NB4 (cell line): ENCODE results near the gene SHF.

ENCODE experiments used
- DNase-seq: peaks from one replicate; pipeline ENCODE4 v3.0.0; 2010; ENCODE audit warnings: low read depth
- H3K4me3 ChIP-seq: one replicate; pipeline ENCODE4 v1.5.1; 2011; ENCODE audit warnings: mild to moderate bottlenecking, low read depth, low read length, moderate library complexity
- MYC ChIP-seq: IDR thresholded peaks from 2 replicates; pipeline ENCODE4 v1.6.1; 2011; ENCODE audit warnings: low read depth, low read length
- POLR2A ChIP-seq: IDR thresholded peaks from 2 replicates; pipeline ENCODE4 v1.6.1; 2011; ENCODE audit warnings: mild to moderate bottlenecking; ENCODE audit not compliant: insufficient read length; ENCODE audit errors: extremely low read depth
- TF ChIP-seq, protein P1 (sequence below): IDR thresholded peaks from one replicate; pipeline ENCODE4 v1.5.1; 2012; ENCODE audit warnings: low read depth, low read length
- TF ChIP-seq, protein P2 (sequence below): IDR thresholded peaks from 2 replicates; pipeline ENCODE4 v1.6.1; 2011; ENCODE audit warnings: low read depth, low read length

SHF gene

DNA sequence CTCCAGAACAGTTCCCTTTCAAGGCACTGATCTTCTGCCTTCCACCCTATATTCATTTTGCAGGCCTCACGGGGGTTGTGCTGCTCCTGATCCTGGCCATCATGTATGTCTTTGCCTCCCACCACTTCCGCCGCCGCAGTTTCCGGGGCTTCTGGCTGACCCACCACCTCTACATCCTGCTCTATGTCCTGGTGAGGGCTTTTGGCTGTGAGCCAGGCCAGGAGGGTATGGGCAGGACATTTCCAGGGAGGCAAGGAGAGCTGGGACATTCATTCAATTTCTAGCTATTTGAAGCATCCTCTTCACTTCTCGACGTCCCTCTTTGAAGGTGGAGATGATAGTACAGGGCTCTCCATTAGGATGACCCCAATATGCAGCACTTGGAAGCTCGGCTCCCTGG lies 32.0 kb downstream of the SHF start:
- no peak for DNase-seq
- no peak overlapping the region for H3K4me3 ChIP-seq
- no peak for TF ChIP-seq MYC
- TF ChIP-seq, protein P1, sequence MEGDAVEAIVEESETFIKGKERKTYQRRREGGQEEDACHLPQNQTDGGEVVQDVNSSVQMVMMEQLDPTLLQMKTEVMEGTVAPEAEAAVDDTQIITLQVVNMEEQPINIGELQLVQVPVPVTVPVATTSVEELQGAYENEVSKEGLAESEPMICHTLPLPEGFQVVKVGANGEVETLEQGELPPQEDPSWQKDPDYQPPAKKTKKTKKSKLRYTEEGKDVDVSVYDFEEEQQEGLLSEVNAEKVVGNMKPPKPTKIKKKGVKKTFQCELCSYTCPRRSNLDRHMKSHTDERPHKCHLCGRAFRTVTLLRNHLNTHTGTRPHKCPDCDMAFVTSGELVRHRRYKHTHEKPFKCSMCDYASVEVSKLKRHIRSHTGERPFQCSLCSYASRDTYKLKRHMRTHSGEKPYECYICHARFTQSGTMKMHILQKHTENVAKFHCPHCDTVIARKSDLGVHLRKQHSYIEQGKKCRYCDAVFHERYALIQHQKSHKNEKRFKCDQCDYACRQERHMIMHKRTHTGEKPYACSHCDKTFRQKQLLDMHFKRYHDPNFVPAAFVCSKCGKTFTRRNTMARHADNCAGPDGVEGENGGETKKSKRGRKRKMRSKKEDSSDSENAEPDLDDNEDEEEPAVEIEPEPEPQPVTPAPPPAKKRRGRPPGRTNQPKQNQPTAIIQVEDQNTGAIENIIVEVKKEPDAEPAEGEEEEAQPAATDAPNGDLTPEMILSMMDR: no peak
- TF ChIP-seq POLR2A: no peak
- TF ChIP-seq, protein P2, sequence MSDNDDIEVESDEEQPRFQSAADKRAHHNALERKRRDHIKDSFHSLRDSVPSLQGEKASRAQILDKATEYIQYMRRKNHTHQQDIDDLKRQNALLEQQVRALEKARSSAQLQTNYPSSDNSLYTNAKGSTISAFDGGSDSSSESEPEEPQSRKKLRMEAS: no peak

DNA sequence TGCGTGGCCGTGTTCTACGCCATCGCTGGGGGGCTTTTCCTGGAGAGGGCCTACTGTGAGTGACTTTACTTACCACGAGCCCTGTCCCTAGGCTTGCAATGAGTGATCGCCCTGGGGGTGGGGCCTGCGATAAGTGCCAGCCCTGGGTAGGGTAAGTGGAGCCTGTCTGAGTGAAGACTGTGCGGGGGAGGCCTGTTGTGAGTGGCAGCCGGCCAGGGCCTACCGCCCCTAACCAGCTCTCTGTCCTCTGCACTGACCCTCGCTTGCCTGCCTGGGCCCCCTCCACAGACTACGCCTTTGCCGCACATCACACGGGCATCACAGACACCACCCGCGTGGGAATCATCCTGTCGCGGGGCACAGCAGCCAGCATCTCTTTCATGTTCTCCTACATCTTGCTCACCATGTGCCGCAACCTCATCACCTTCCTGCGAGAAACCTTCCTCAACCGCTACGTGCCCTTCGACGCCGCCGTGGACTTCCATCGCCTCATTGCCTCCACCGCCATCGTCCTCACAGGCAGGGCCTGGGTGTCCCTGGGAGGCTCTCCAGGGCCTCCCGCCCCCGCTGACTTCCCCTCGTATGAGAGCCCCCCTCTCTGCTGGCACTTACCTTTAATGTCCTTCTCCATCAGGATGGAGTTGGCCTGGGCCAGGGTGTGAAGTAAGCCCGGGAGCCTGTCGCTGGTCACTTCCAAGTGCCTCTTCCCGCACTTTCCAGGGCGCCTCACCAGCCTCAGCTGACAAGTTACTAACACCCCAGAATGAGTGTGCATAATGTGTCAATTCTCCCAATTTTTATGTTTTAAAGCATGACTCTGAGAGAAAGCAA lies 35.6 kb downstream of the SHF start:
- TF ChIP-seq MYC: no peak
- TF ChIP-seq, protein P1: no peak
- TF ChIP-seq, protein P2: no peak
- no peak for TF ChIP-seq POLR2A
- no peak for DNase-seq
- no peak overlapping the region for H3K4me3 ChIP-seq

DNA sequence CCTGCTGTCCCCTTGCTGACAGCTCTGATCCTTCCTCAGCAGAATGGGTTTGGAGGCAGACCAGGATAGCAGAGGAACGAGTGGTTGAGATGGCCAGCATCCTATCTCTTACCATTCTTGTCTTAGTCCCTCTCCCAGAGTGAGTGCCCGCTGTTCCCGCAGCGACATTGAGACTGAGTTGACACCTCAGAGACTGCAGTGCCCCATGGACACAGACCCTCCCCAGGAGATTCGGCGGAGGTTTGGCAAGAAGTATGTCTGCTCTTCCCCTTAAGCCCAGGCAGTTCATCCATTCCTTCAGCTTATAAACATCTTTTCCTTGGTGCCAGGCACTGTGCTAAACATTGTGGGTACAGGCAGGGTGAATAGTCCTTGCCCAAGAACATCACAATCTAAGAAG lies 36.8 kb downstream of the SHF start:
- TF ChIP-seq, protein P1: no peak
- TF ChIP-seq MYC: no peak
- no peak for TF ChIP-seq POLR2A
- TF ChIP-seq, protein P2: no peak
- no peak for DNase-seq
- no peak overlapping the region for H3K4me3 ChIP-seq

DNA sequence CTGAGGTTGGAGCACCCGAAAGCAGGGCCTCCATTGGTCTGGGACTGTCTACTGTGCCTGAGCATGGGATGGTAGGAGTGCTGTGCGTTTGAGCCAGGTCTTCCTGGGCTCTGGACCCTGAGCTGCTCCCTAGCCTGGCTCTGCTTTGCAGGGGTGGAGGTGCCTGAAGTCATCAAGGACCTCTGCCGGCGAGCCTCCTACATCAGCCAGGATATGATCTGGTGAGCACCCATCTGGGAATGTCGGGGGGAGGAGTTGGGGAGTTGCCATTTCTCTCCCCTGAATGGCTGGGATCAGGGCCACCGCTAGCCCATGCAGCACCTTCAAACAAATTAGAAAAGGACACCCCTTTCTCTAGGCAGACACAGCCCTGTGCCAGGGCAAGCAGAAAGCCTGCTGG lies 37.3 kb downstream of the SHF start:
- H3K4me3 ChIP-seq: no peak overlapping the region
- TF ChIP-seq, protein P2: no peak
- no peak for TF ChIP-seq POLR2A
- no peak for TF ChIP-seq MYC
- TF ChIP-seq, protein P1: no peak
- no peak for DNase-seq

DNA sequence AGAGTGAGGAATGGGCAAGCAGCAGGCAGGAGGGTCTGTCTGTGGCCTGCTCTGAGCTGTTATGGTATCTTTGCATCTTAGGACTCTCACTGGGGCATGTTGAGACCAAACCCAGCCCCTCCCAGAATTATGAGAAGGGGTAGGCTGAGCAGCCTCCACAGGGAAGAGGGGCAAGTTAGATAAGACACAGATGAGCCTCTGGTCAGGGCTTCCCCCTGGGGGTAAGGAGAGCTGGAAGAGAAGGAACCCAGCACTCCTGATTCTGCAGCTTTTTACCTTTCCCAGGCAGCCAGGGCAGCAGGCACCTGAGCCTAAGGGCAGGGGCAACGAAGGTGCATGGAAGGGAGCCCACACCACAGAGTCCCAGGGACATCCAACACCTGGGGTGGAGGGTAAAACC lies 38.7 kb downstream of the SHF start:
- DNase-seq: no peak
- no peak overlapping the region for H3K4me3 ChIP-seq
- TF ChIP-seq MYC: no peak
- TF ChIP-seq, protein P2: no peak
- no peak for TF ChIP-seq POLR2A
- TF ChIP-seq, protein P1: no peak
